Measurements from ENCODE around the gene CFAP100.

CFAP100 gene

GRCh38 chr3:126394179-126394976 is at the start of gene CFAP100:
Gene CFAP100, plus strand, starts transcription at chr3:126394909. Its CDS starts 1,092 bp downstream, at chr3:126396001.
- no peak for DNase-seq

- DNase-seq, result no peak
Measured at GRCh38 chr3:126345231-126345630, 49.5 kb upstream of the CFAP100 start.

- DNase-seq, result no peak
Measured at GRCh38 chr3:126345641-126346460, 48.9 kb upstream of the CFAP100 start.

- DNase-seq, result no peak
Measured at GRCh38 chr3:126346466-126346865, 48.2 kb upstream of the CFAP100 start.

- DNase-seq, result no peak
Measured at GRCh38 chr3:126347543-126348161, 47.1 kb upstream of the CFAP100 start.

- DNase-seq, result no peak
Measured at GRCh38 chr3:126348308-126348920, 46.3 kb upstream of the CFAP100 start.

GRCh38 chr3:126349071-126349470 is 45.6 kb upstream of the CFAP100 start:
- no peak for DNase-seq

GRCh38 chr3:126349611-126350501 is 44.9 kb upstream of the CFAP100 start:
- DNase-seq, result no peak

GRCh38 chr3:126350502-126351085 is 44.1 kb upstream of the CFAP100 start:
- no peak for DNase-seq

GRCh38 chr3:126351086-126351770 is 43.5 kb upstream of the CFAP100 start:
- no peak for DNase-seq

- no peak for DNase-seq
Measured at GRCh38 chr3:126351771-126352475, 42.8 kb upstream of the CFAP100 start.

- no peak for DNase-seq
Measured at GRCh38 chr3:126352476-126353454, 41.9 kb upstream of the CFAP100 start.

GRCh38 chr3:126353694-126354321 is 40.9 kb upstream of the CFAP100 start:
- no peak for DNase-seq

GRCh38 chr3:126354776-126355175 is 39.9 kb upstream of the CFAP100 start:
- DNase-seq, result no peak

GRCh38 chr3:126355251-126355650 is 39.5 kb upstream of the CFAP100 start:
- no peak for DNase-seq

GRCh38 chr3:126355777-126356372 is 38.8 kb upstream of the CFAP100 start:
- peak; percentile 12 for DNase-seq

GRCh38 chr3:126356373-126357264 is 38.1 kb upstream of the CFAP100 start:
- DNase-seq, result peak; percentile 27
